NCI-H2081 treated with DMSO at 0.1 percent for 48 hours (cell line): Measurements from ENCODE around the gene FBXL20.
"Not testable (repeated sequence)": the region's sequence is repeated elsewhere in the genome, so short reads cannot be mapped to it uniquely, and the experiment has no call there.

Experiments used
- DNase-seq: peaks from one replicate; lab custom pipeline; 2025; lab: John Stamatoyannopoulos, UW

Gene FBXL20

DNA sequence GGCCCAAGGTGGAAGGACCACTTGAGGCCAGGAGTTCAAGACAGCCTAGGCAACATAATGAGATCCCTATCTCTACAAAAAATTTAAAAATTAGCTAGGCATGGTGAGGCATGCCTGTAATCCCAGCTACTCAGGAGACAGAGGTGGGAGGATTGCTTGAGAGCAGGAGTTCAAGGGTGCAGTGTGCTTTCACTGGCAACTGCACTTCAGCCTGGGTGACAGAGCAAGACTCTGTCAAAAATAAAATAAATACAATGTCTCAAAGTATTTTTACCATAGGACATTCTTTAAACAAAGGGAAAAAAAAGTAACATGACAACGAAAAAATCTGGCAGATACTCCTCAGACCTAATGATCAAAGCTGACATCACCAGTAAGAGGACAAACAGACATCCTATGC, 72.6 kb downstream of the FBXL20 start:
- no peak for DNase-seq

DNA sequence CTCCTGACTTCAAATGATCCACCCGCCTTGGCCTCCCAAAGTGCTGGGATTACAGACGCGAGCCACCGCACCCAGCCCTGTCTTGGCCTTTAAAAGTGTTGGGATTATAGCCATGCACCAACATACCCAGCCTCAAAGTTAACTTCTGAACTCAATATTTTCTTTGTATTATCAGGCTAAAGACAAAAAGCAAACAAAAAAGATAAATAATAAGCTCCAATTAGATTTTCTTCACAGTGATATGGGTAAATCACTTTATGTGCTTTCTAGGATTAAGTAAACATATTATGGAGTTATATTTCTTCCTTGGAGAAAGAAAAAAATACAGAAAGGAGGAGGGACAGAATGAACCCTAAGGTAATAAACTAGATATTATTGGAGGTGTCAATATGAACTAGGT, 74.3 kb downstream of the FBXL20 start:
- DNase-seq = no peak

DNA sequence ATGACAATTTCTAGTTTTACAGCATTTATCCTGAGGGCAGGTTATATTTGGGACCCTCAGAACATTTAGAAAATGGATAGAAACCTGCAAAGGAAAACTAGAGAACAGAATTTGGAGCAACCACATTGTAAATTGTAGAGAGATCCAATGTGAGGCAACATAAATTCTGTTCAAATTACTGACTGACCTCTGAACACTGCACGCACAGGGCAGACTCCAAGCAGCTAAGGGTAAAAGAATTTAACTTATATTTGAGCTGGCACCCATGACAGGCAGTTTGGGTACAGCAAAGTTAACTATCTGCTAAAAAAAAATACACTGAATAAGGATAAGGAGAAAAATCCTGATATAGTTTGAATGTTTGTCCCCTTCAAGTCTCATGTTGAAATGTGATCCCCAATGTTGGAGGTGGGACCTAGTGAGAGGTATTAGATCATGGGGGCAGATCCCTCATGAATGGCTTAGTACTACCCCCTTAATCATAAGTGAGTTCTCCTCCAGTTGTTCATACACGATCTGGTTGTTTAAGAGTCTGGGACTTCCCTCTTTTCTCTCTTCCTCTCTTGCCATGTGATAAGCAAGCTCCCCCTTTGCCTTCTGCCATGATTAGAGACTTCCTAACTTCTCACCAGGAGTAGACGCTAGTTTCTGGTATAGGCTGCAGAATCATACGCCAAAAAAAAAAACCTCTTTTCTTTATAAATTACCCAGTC, 75.7 kb downstream of the FBXL20 start:
- no peak for DNase-seq

DNA sequence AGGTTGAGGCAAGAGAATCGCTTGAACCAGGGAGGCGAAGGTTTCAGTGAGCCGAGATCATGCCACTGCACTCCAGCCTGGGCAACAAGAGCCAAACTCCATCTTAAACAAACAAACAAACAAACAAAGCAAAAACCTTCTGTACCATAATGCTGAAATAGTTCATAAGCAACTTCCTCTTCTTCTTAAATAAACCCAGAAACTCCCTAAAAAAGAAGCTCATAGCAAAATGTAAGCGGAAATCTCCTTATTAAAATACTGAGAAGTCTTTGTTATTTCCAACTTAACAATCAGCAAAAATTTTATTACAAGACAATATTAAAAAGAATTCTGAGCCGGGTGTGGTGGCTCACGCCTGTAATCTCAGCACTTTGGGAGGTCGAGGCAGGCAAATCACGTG, 82.8 kb downstream of the FBXL20 start:
- DNase-seq = no peak

DNA sequence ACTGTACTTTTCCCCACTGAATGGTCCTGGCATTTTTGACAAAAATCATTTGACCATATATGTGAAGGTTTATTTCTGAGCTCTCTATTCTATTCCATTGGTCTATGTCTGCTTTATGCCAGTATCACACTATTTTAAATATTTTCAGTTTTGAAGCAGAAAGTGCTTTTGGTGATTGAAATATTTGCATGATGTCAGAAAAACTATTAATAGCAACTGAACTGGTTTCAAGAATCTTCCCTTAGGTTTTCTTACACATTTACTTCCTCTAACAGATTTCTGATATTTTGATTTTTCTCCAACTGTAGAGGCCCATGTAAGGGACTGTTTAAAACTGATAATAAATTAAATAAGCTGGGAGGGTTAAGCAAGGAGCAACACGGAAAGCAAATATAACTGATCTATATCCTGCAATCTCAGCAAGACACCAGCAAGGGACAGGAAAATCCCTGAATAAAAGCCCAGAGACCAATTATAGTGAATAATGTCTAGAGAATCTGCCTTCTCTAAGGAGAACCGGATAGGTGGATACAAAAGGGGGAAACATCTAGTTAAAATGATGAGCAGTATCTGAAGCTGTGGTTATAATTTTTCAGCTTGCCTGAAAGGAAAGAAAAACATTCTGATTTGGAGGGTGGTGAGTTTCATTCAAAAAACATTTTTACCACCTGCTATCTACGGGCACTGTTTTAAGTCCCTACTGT, 94.8 kb downstream of the FBXL20 start:
- DNase-seq = no peak

DNA sequence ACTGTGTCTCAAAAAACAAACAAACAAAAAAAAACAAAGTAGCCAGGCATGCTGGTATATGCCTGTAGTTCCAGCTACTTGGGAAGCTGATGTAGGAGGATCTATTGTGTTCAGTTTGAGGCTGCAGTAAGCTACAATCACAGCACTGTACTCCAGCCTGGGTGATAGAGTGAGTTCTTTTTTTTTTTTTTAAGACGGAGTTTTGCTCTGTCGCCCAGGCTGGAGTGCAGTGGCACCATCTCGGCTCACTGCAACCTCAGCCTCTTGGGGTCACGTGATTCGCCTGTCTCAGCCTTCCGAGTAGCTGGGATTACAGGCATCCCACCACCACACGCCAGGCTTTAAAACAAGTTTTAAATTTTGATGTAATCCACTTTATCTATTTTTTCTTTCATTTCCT, 95.4 kb downstream of the FBXL20 start:
- no peak for DNase-seq

DNA sequence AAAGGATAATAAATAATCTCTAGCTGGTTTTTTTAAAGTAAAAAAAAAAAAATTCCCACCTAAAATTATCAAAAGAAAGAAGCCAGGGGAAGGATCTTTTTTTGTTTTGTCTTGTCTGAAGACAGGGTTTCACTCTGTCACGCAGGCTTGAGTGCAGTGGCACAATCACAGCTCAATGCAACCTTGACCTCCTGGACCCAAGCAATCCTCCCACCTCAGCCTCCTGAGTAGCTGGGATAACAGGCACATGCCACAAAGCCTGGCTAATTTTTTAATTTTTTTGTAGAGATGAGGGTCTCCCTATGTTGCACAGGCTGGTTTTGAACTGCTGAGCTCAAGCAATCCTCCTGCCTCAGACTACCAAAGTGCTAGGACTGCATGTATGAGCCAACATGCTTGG, 97.2 kb downstream of the FBXL20 start:
- DNase-seq = no peak

DNA sequence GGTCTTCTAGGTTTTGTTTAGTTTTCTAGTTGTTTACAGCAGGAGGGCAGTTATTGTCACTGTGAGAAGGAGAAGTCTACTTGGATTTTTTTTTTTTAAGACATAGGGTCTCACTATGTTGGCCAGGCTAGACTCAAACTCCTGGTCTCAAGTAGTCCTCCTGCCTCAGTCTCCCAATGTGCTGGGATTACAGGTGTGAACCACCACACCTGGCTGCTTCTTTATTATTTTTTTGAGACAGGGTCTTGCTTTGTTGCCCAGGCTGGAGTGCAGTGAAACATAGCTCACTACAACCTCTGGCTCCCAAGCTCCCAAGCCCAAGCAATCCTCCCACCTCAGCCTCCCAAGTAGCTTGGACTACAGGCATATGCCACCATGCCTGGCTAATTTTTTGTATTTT, 107.4 kb downstream of the FBXL20 start:
- DNase-seq = no peak

DNA sequence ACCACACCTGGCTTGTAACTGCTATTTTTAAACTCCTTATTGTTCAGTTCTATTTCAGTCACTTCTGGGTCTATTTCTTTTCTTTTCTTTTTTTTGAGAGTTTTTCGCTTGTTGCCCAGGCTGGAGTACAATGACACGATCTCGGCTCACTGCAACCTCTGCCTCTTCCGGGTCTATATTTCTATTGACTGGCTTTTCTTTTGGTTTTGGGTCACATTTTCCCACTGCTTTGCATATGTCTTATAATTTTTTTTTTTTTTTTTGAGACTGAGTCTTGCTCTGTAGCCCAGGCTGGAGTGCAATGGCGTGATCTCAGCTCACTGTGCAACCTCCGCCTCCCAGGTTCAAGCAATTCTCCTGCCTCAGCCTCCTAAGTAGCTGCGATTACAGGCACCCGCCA, 108.9 kb downstream of the FBXL20 start:
- DNase-seq = not testable (repeated sequence)

DNA sequence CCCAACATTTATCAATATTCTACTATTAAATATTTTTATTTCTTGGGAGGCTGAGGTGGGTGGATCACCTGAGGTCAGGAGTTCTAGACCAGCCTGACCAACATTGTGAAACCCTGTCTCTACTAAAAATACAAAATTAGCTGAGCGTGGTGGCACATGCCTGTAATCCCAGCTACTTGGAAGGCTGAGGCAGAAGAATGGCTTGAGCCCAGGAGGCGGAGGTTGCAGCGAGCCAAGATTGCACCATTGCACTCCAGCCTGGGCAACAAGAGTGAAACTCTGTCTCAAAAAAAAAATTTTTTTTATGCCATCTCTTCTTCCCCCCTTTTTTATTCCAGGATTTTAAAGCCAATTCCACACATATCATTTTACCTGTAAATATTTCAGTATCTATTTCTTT, 114.9 kb downstream of the FBXL20 start:
- DNase-seq = not testable (repeated sequence)

DNA sequence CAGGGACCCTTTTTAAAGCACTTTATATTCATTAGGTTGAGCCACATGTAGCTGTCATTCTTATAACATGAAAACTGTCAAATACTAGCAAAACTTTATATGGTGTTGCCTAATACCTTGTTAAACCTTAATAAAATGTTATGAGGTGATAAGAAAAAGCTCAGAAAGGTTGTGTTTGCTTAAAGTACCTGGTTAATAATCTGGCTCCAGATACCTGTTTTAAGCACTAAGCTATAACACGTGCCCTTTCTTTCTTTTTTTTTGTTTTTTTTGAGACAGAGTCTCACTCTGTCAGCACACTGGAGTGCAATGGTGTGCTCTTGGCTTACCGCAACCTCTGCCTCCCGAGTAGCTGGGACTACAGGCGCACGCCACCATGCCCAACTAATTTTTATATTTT, 116.7 kb downstream of the FBXL20 start:
- no peak for DNase-seq

DNA sequence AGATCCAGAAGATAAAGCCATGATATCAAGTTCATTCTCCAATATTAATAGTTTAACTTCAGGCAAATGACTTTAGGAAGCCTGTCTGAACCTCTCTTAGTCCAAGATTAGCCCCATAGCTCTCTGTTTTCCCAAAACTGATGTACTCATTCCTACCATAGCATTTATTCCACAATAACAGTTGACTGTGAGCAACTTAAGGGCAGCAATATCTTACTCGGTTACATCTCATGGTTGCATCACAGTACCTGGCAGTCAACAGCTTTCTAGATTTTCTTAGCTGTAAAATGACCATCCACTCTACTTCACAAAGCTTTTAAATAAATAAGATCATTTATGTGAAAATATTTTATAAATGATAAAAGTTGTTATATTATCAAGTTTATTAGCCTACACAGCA, 117.5 kb downstream of the FBXL20 start:
- DNase-seq = no peak

DNA sequence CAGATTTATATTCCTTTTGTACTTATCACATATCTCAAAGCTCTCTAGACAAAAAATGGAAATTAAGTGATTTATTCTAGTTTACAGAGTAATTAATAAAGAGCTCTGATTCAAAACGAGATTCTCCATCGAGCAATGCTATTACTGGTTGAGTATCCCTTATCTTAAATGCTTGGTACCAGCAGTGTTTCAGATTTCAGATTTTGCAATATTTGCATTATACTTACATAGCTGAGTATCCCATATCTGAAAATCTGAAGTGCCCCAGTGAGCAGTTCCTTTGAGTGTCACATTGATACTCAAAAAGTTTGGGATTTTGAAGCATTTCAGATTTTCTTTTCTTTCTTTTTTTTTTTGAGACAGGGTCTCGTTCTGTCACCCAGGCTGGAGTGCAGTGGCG, 118.3 kb downstream of the FBXL20 start:
- no peak for DNase-seq

DNA sequence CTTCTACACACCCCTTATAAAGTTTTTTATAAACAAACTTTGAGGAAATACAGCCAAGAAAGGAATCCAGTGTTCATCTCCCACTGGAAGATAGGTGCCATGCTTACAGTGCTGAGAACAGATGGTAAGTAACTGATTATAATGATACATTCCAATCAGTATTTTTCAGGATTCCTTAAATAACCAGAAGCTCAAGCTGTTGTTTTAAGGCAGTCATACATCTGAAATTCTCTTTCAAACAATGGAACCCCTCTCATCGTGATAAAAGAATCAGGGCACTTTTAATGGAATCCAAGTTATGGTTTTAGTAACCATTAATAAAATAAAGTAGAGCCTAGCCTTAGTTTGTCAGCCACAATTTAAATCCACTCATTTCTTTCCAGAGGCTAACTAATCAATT, 119.6 kb downstream of the FBXL20 start:
- no peak for DNase-seq

DNA sequence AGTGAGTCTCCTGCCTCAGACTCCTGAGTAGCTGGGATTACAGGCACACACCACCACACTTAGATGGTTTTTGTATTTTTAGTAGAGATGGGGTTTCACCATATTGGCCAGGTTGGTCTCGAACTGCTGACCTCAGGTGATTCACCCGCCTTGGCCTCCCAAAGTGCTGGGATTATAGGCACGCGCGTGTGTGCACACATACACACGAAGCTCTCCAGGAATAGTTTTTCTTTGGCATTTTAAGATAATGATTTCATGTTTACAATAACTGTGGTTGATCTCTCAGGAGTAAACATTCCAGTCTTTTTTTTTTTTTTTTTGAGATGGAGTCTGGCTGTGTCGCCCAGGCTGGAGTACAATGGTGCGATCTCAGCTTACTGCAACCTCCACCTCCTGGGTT, 123.2 kb downstream of the FBXL20 start:
- DNase-seq = not testable (repeated sequence)

DNA sequence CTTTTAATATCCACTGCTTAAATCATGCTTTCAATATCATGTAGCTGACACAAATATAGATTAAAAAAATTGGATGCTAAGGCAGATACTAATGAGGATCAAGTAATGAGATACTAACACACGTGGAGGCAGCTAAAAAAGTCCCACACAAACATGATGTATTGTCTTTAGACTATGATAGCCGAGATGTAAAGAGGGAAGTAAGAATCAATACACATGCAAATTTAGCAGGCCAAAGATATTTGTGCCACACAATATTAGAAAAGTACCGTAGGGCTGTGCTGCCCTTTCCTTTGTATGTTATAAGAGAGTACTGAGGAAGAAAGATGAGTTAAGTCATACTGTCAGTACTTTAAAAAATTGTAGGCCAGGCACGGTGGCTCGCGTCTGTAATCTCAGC, 124.3 kb downstream of the FBXL20 start:
- DNase-seq = no peak

DNA sequence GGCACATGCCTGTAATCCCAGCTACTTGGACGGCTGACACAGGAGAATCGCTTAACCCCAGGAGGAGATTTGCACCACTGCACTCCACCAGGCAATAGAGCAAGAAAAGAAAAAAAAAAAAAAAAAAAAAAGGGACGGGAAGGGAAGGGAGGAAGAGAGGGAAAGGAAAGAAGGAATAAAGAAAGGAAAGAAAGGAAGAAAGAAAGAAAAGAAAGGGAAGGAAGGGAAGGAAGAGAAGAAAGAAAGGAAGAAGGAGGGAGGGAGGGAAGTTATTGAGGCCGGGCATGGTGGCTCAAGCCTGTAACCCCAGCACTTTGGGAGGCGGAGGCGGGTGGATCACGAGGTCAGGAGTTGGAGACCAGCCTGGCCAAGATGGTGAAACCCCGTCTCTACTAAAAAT, 125.3 kb downstream of the FBXL20 start:
- DNase-seq = no peak

DNA sequence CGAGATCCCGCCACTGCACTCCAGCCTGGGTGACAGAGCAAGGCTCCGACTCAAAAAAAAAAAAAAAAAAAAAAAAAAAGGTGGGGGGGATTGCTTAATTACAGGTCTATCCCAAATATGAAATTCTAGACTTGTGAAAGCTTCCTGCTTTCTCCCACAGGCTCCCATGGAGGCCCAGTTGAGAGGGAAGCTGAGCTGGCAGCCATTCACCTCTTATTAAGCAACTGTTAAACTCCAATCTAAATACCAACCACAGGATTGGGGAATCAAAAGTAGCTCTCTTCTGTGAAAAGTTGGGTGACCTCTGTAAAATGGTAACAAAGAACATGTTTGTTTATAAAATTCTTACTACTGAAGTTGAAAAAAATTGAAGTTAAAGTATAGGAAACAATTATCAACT, 129.9 kb downstream of the FBXL20 start:
- DNase-seq = no peak

DNA sequence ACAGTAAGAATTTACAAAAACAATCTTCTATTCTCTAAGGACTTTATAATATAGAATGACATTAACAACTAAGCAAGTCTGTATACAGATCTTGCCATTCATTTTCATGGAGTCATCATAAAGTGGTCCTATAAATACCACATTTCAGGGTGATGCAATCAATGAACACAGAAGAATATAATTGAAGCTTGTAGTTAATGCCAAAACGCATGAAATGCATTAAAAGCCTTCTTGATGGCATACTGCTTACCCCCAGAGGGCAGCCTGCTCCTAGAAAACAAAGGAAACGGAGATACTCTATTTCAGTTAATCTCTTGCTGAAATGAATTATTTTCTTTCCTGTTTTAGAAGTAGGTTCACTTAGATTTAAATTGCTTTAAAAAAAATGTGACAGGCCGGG, 130.5 kb downstream of the FBXL20 start:
- DNase-seq = no peak

DNA sequence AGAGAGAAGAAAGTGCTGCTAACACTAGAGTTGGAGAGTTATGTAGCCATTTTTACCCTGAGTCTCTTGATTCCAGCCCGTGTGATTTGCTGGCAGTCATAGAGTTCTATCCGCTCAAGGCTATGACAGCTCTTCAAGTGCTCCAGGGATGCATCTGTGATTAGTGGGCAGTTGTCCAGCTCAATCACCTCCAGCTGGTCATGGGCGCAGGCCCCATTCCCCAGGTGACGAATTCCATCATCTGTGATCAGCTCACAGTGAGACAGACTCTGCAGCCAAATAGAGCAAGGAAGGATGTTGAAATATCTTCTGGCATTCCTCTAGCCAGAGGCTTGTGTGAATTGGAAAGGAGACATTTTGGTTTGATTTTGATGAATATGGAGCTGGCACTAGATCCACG, 137.3 kb downstream of the FBXL20 start:
- DNase-seq = no peak

DNA sequence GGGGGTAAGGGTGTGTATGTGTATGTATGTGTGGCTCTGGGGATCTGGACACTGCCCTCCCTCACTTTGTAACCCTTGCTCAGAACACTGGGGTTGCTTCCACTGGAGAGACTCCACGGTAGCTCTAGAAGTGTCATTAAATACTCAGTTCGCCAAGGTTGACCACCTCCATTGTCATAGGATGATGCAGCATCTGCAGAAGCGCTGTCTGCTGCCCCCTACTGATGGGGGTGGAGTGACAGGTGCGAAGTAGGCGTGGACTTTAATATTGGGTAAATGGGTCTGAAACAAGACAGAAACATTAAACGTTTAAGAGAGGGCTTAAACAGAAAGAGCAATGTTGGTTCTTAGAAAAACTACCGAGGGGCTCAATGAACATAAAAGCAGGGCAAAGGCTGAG, 140.1 kb downstream of the FBXL20 start:
- DNase-seq = no peak

DNA sequence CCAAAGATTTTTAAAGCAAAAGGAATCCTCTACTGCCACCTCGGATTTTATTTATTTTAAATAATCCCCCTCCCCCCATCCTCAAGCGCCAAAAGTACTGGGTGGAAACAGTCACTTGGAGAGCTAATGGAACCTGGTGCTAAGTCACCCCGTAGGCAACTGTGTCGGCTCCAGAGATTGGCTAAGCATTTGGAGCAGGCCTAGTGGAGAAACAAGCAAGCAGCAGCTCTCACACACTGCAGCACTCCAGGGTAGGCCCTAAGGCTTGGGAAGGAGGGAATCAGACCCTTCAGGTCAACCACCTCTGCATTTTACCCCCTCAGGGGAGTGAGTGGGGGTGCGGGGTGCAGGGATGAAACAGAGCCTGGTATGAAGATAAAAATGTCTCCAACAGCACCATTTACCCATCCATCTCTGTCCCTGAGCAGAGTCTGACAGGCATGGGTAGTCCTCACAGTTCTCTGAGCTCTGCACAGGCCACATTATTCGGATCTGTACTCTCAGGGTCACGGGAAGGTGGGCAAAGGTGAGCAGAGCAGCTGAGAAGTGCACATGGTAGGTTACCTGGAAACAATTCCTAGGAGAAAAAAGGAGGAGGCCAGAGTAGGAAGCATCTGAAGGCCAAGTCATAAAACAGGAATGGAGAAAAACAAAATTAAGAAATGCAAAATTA, 148.5 kb downstream of the FBXL20 start:
- no peak for DNase-seq

DNA sequence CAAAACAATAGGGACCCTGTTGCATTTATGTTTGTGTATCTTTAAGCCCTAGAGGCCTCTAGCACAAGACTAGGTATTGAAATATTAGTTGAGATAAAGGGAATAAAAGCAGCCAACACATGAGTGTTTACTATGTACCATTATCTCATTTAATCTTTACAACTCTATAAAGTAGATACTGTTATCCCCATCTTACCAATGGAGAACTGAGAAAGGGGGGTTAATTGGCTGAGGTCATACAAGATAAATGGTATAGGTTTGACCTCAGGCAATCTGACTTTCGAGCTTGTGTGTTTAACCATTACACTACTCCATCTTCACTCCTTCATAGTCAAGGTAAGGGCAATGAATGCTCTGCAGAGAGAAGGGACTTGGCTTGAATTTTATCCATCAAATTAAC, 149.4 kb downstream of the FBXL20 start:
- no peak for DNase-seq
